Measurements from ENCODE around the gene VWA8.
"Not testable (repeated sequence)": the region's sequence is repeated elsewhere in the genome, so short reads cannot be mapped to it uniquely, and the experiment has no call there.

VWA8 gene

GRCh38 chr13:41785402-41786172, 175.3 kb downstream of the VWA8 start:
- no peak for DNase-seq

- peak; percentile 61 for DNase-seq
Observed at GRCh38 chr13:41782086-41782485, 178.8 kb downstream of the VWA8 start.

- no peak for DNase-seq
Observed at GRCh38 chr13:41780715-41781706, 179.9 kb downstream of the VWA8 start.

GRCh38 chr13:41775251-41775650, 185.7 kb downstream of the VWA8 start:
- no peak for DNase-seq

- no peak for DNase-seq
Observed at GRCh38 chr13:41774605-41775218, 186.2 kb downstream of the VWA8 start.

GRCh38 chr13:41767801-41768200, 193.1 kb downstream of the VWA8 start:
- no peak for DNase-seq

GRCh38 chr13:41766439-41766838, 194.5 kb downstream of the VWA8 start:
- no peak for DNase-seq

- no peak for DNase-seq
Observed at GRCh38 chr13:41765813-41766212, 195.1 kb downstream of the VWA8 start.

GRCh38 chr13:41765020-41765419, 195.9 kb downstream of the VWA8 start:
- no peak for DNase-seq

GRCh38 chr13:41764558-41764957, 196.4 kb downstream of the VWA8 start:
- no peak for DNase-seq

GRCh38 chr13:41763782-41764181, 197.1 kb downstream of the VWA8 start:
- no peak for DNase-seq

GRCh38 chr13:41762796-41763195, 198.1 kb downstream of the VWA8 start:
- no peak for DNase-seq

GRCh38 chr13:41756198-41756880, 204.6 kb downstream of the VWA8 start:
- DNase-seq = no peak

- no peak for DNase-seq
Observed at GRCh38 chr13:41751734-41752445, 209.0 kb downstream of the VWA8 start.

- DNase-seq = no peak
Observed at GRCh38 chr13:41751277-41751676, 209.6 kb downstream of the VWA8 start.

GRCh38 chr13:41746259-41746658, 214.7 kb downstream of the VWA8 start:
- no peak for DNase-seq

GRCh38 chr13:41745496-41745895, 215.4 kb downstream of the VWA8 start:
- not testable (repeated sequence) for DNase-seq

GRCh38 chr13:41742917-41743552, 217.9 kb downstream of the VWA8 start:
- no peak for DNase-seq

GRCh38 chr13:41740479-41740878, 220.4 kb downstream of the VWA8 start:
- no peak for DNase-seq

- no peak for DNase-seq
Observed at GRCh38 chr13:41722684-41723535, 238.0 kb downstream of the VWA8 start.

Measured in midbrain (tissue), 1 donor.